ENCODE data around the gene CFAP61. TPM values are rescaled to one million over a fixed set of nuclear protein-coding genes. Genes with fewer than 3 reads are reported as not detected.

Gene CFAP61
- polyA plus RNA-seq, 1 experiment, result not detected

DNA sequence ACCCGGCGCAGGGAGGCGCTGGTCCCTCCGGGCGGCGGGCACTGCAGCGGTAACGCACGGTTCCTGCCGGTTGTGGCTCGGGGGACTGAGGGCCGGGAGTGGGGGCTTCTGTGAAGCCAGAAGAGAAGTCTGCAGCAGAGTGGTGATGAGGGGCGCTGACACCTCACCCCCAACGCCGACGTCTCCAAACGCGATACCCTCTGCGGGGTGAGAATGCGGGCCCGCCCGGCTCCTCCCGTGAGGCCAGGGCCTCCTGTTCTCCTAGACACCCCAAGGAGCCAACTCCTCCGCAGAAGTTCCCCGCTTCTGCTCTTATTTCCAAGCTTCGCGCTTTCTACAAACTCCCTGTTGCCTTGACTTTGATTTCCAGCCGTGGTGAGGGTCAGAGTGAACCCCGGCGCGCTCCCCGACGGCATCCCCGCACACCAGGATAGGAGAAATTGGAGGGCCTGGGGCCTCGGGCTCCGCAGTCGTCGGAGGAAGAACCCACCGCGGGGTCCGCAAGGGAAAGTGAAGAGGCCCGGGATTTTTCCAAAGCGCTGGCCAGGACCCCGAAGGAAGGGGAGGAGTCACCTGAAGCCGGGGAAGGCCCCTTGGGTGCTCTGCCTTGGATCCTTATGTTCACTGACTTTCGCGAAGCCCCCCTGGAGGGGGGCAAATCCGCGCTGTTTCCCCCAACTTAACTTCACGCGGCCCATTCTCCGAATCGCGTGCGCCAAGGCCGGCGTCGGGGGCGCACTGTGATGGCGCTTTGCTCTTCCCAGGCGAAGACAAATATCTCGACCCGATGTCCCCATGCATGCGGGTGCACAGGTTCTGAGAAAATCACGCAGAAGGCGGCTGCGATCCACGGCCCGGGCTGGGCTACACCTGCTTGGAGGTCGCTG, 312.5 kb downstream of the CFAP61 start:
- no peak for DNase-seq (ENCODE audit: low read depth)
- TF ChIP-seq, protein P1, sequence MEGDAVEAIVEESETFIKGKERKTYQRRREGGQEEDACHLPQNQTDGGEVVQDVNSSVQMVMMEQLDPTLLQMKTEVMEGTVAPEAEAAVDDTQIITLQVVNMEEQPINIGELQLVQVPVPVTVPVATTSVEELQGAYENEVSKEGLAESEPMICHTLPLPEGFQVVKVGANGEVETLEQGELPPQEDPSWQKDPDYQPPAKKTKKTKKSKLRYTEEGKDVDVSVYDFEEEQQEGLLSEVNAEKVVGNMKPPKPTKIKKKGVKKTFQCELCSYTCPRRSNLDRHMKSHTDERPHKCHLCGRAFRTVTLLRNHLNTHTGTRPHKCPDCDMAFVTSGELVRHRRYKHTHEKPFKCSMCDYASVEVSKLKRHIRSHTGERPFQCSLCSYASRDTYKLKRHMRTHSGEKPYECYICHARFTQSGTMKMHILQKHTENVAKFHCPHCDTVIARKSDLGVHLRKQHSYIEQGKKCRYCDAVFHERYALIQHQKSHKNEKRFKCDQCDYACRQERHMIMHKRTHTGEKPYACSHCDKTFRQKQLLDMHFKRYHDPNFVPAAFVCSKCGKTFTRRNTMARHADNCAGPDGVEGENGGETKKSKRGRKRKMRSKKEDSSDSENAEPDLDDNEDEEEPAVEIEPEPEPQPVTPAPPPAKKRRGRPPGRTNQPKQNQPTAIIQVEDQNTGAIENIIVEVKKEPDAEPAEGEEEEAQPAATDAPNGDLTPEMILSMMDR (IDR thresholded peaks at IDR 0.05; ENCODE audit: insufficient read depth, low read depth, low read length), result no peak
- Histone ChIP-seq H3K4me3 (ENCODE audit: low read depth, low read length) (no peak overlapping the region), H3K27me3 (ENCODE audit: control insufficient read depth, insufficient read depth, low read length) (peaks cover 51% of the 10 kb centered on the region), H3K36me3 (ENCODE audit: control insufficient read depth, insufficient read depth, low read length) (no peaks in the 10 kb centered on the region)
- POLR2A ChIA-PET, result no interaction called here
- CTCF ChIA-PET, result no interaction called here

DNA sequence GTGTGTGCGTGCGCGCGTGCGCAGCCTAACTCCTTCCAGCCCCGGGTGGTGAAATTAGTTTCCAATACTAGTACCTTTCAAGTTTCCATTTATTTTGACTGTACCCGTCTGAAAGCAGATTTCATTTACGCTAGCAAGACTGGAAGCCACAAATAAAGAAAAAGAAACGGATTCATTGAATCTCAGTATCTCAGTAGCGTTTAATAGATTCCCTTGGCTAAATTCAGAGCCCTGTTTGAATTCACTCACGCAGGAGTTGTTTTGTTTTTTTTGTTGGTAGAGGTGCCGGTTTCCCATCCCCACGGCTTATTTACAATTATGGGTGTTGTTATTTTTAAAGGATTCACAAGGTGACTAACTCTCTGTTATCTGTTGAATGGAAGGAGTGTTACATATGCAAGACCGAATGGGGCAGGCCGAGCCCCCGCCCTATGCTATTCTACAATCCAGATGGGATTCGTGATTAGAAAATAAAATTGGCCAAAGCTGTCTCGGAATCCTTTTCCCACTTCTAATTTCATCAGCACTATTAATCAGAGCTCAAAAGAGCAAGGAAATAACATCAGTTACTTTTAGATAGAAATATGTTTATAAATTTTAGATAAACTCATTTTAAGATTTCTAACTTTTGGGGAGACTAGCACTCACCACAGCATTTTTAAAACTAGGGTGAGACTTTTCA, 313.3 kb downstream of the CFAP61 start:
- POLR2A ChIA-PET, result no interaction called here
- TF ChIP-seq, protein P1 (IDR thresholded peaks at IDR 0.05; ENCODE audit: insufficient read depth, low read depth, low read length), result no peak
- H3K27me3 ChIP-seq (ENCODE audit: control insufficient read depth, insufficient read depth, low read length), result peaks cover 49% of the 10 kb centered on the region
- CTCF ChIA-PET, result no interaction called here
- no peaks in the 10 kb centered on the region for H3K36me3 ChIP-seq (ENCODE audit: control insufficient read depth, insufficient read depth, low read length)
- H3K4me3 ChIP-seq (ENCODE audit: low read depth, low read length), result no peak overlapping the region
- DNase-seq (ENCODE audit: low read depth), result no peak

DNA sequence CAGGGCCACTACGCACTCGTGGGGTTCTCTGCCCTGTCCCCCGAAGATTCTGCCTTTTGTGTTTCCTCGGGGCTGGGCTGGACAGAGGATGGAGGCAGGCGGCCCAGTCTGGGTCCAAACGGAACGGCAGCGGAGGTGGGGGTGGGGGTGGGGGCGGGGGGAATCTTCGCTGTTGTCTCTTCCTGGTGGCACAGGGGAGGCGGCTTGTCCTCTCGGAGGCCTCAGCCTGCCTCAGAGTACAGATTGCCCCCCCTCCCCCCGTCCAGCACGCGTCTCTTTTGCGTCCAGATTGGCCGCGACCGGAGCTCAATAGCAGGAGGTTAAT, 314.2 kb downstream of the CFAP61 start:
- no peak for DNase-seq (ENCODE audit: low read depth)
- Histone ChIP-seq H3K36me3 (ENCODE audit: control insufficient read depth, insufficient read depth, low read length) (no peaks in the 10 kb centered on the region), H3K4me3 (ENCODE audit: low read depth, low read length) (no peak overlapping the region), H3K27me3 (ENCODE audit: control insufficient read depth, insufficient read depth, low read length) (peaks cover 44% of the 10 kb centered on the region)
- POLR2A ChIA-PET, result no interaction called here
- TF ChIP-seq, protein P1 (IDR thresholded peaks at IDR 0.05; ENCODE audit: insufficient read depth, low read depth, low read length), result no peak
- CTCF ChIA-PET, result no interaction called here

DNA sequence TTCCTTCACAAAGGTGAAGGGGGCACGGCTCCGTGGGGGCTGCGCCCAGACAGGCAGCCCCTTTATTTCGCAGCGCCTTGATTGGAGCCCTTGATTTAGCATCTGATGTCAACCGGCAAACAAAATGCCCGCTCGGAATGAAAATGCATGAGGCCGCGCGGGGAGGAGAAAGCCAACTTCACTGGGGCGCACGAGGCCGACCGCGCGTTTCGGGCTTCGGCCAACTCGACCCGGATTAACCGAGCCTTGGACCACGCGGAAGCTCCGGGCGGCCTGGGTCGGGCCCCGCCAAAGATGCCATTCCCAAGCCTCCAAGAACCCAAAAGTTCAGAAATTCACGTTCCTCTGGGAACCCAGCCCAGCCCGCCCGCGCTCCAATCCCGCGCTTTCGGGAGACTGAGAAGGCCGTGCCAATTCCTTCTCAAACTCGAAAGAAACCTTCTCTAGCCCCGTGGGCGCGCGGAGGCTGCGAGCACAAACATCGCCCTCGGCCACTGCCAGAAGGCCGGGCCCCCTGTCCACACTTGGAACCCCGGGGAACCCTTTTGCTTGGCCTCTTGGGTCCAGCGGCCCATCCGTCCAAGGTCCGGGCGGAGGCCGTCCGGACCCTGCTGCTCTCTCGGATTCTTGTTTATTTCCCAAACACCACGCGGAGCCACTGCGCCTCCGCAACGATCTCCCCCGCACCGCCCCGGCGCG, 314.7 kb downstream of the CFAP61 start:
- H3K36me3 ChIP-seq (ENCODE audit: control insufficient read depth, insufficient read depth, low read length), result no peaks in the 10 kb centered on the region
- peaks cover 45% of the 10 kb centered on the region for H3K27me3 ChIP-seq (ENCODE audit: control insufficient read depth, insufficient read depth, low read length)
- no peak for DNase-seq (ENCODE audit: low read depth)
- POLR2A ChIA-PET, result no interaction called here
- CTCF ChIA-PET, result no interaction called here
- TF ChIP-seq, protein P1 (IDR thresholded peaks at IDR 0.05; ENCODE audit: insufficient read depth, low read depth, low read length), result no peak
- no peak overlapping the region for H3K4me3 ChIP-seq (ENCODE audit: low read depth, low read length)

All from BJ (cell line).